Lung (tissue), 12 donors: Measurements from ENCODE around the gene STK24. TPM values are rescaled to one million over a fixed set of nuclear protein-coding genes. Genes with fewer than 3 reads are reported as not detected.
A peak's percentile ranks its signal among the peaks of the same experiment; 100 is the strongest.

ENCODE experiments used
- ATAC-seq: fragments of 200-7000 bp; cut with Tn5 transposase; one replicate; pipeline ENCODE4 v1.9.1; 2020; ENCODE audit warnings: moderate number of reproducible peaks; ENCODE audit not compliant: insufficient read depth, low FRiP score
- DNase-seq, 3 donors: peaks; one replicate each; pipeline ENCODE4 v3.0.0-alpha.2; 2013 to 2017
- H3K27ac ChIP-seq, 2 donors: one replicate each; pipeline ENCODE4 v1.5.1; 2013; ENCODE audit warnings: mild to moderate bottlenecking in 2 of 2, moderate library complexity in 2 of 2, control low read depth in 1 of 2, inconsistent platforms in 1 of 2, low read depth in 1 of 2, low read length in 1 of 2
- H3K27me3 ChIP-seq, 3 donors: one replicate each; pipeline ENCODE4 v1.5.1; 2013; ENCODE audit warnings: low read length in 2 of 3; ENCODE audit not compliant: control insufficient read depth in 3 of 3, insufficient read depth in 3 of 3
- H3K36me3 ChIP-seq, 4 donors: one replicate each; pipeline ENCODE4 v1.5.1; 2013; ENCODE audit warnings: low read length in 4 of 4, mild to moderate bottlenecking in 1 of 4, moderate library complexity in 1 of 4; ENCODE audit not compliant: control insufficient read depth in 4 of 4, insufficient read depth in 4 of 4
- H3K4me1 ChIP-seq, 5 donors: one replicate each; pipeline ENCODE4 v1.5.1; 2013; ENCODE audit warnings: low read length in 5 of 5, mild to moderate bottlenecking in 2 of 5, moderate library complexity in 1 of 5; ENCODE audit not compliant: control insufficient read depth in 5 of 5, insufficient read depth in 5 of 5
- H3K4me3 ChIP-seq: one replicate; pipeline ENCODE4 v1.5.1; 2013; ENCODE audit warnings: mild to moderate bottlenecking, control low read depth, moderate library complexity
- H3K9ac ChIP-seq, 2 donors: one replicate each; pipeline ENCODE4 v1.5.1; 2013; ENCODE audit warnings: low read length in 2 of 2, control low read depth in 1 of 2; ENCODE audit not compliant: insufficient read depth in 1 of 2
- H3K9me3 ChIP-seq, 4 donors: one replicate each; pipeline ENCODE4 v1.5.1; 2013; ENCODE audit warnings: low read length in 3 of 4, mild to moderate bottlenecking in 1 of 4, moderate library complexity in 1 of 4; ENCODE audit not compliant: control insufficient read depth in 4 of 4, insufficient read depth in 3 of 4
- CTCF ChIP-seq: IDR thresholded peaks from 2 replicates; pipeline ENCODE4 v1.5.1; 2012; ENCODE audit warnings: mild to moderate bottlenecking; ENCODE audit errors: control extremely low read depth, extremely low read depth
- WGBS, 2 donors: extraction: QIAGEN DNeasy Blood & Tissue Kit; methylation state at CpG; one replicate each; pipeline ENCODE4 v1.1.7; 2013; 5-methylcytosine and 5-hydroxymethylcytosine counted together
- polyA plus RNA-seq, 2 donors: library from polyadenylated mRNA; stranded (reverse); fragments of 200-250 nt; gene quantifications; one replicate each; pipeline ENCODE4 v1.2.1, GENCODE V29; 2013
- total RNA-seq, 2 donors: library from RNA; depleted of rRNA in 1 of 2; stranded (reverse); fragments of >200 nt in 1 of 2; gene quantifications; one replicate each; pipeline ENCODE4 v1.2.1, GENCODE V29; 2014 to 2021
- donor health status: control.
- donor health status: control.
- donor health status: Bipolar disorder and iron deficiency.
- donor health status: healthy.
- donor health status: DM: yes; HTN: yes; CAD: no.

The STK24 gene
- total and polyA plus RNA-seq, 4 donors, result 38.0 to 102 (median 64.5) TPM

- Histone ChIP-seq H3K9me3 (no peaks in the 10 kb centered on the region), H3K27me3 (no peaks in the 10 kb centered on the region), H3K27ac (peak overlapping the region in 1 of 2 donors; percentile 56), H3K9ac (no peak overlapping the region), H3K36me3 (no peaks in the 10 kb centered on the region), H3K4me3 (no peak overlapping the region), H3K4me1 (peaks cover 0 to 33% (median 8%) of the 10 kb centered on the region in 5 donors)
- no peak for TF ChIP-seq CTCF
- WGBS, 2 donors, result 64 to 82% methylated on average over 2 of the region's 2 CpGs
- no peak for ATAC-seq
- DNase-seq, result no peak
Measured at GRCh38 chr13:98581381-98581780, 4.5 kb upstream of the STK24 start.

- no peak for TF ChIP-seq CTCF
- Histone ChIP-seq H3K27me3 (no peaks in the 10 kb centered on the region), H3K4me3 (no peak overlapping the region), H3K27ac (no peak overlapping the region), H3K36me3 (no peaks in the 10 kb centered on the region), H3K4me1 (peaks cover 1 to 31% (median 5%) of the 10 kb centered on the region in 5 donors), H3K9ac (no peak overlapping the region), H3K9me3 (no peaks in the 10 kb centered on the region)
- DNase-seq (no peak), ATAC-seq (no peak)
- WGBS, 2 donors, result 94 to 100% methylated on average over 2 of the region's 2 CpGs
Measured at GRCh38 chr13:98580420-98580819, 3.5 kb upstream of the STK24 start.

- 48 to 74% methylated on average over 13 of the region's 13 CpGs for WGBS, 2 donors
- DNase-seq (no peak), ATAC-seq (no peak)
- no peak for TF ChIP-seq CTCF
- no peaks in the 10 kb centered on the region for H3K27me3 ChIP-seq
- peak overlapping the region; percentile 95 to 98 for H3K27ac ChIP-seq
- H3K9ac ChIP-seq, result peak overlapping the region; percentile 76 to 83
- H3K4me1 ChIP-seq, result peaks cover 2 to 46% (median 15%) of the 10 kb centered on the region in 5 donors
- peak overlapping the region; percentile 62 for H3K4me3 ChIP-seq
- H3K9me3 ChIP-seq, result no peaks in the 10 kb centered on the region
- no peaks in the 10 kb centered on the region for H3K36me3 ChIP-seq
Measured at GRCh38 chr13:98577836-98578285, 954 bp upstream of the STK24 start.
